Measurements from ENCODE around the gene WBP2NL.

Gene WBP2NL

DNA sequence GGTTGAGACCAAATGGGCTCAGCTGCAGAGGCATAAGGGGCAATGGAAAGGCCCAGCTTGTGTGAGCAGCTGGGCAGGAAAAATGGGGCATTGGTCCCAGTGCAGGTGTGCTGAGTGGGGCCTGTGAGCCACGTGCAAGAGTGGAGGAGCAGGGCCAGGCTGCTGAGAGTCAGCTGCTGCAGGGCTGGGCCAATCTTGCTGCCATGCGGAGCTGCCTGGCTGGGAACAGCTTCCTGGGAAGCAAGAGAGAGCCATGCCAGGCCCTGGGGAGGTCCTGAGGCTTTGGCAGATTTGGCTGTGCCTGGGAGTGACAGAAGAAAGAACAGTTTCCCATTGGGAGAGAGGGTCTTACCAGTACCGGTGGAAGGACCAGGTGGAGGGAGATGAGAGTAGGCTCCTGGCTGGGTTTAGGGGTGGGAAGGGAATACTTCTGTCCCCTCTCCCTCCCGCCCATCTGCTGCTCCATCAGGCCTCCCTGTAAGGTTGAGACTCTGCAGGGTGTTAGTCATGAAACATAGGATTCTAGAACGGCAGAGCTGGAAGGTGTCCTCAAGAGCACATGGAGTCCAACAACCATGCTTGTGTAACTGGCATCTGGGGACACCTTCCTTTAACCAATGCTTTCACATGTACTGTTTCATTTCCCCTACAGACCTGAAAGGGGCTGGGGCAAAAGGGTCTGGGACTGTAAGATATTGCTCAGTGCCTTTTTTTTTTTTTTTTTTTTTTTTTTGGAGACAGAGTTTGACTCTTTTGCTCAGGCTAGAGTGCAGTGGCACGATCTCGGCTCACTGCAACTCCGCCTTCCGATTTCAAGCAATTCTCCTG, 19.0 kb upstream of the WBP2NL start:
- no peak for TF ChIP-seq TAF1 (IDR thresholded peaks at IDR 0.05; ENCODE audit: borderline replicate concordance, insufficient read depth, low read length)
- no peak for TF ChIP-seq FOXP2 (optimal IDR thresholded peaks at IDR 0.05; ENCODE audit: borderline replicate concordance, extremely low read depth, extremely low read length, insufficient read depth)
- TF ChIP-seq, protein P1, sequence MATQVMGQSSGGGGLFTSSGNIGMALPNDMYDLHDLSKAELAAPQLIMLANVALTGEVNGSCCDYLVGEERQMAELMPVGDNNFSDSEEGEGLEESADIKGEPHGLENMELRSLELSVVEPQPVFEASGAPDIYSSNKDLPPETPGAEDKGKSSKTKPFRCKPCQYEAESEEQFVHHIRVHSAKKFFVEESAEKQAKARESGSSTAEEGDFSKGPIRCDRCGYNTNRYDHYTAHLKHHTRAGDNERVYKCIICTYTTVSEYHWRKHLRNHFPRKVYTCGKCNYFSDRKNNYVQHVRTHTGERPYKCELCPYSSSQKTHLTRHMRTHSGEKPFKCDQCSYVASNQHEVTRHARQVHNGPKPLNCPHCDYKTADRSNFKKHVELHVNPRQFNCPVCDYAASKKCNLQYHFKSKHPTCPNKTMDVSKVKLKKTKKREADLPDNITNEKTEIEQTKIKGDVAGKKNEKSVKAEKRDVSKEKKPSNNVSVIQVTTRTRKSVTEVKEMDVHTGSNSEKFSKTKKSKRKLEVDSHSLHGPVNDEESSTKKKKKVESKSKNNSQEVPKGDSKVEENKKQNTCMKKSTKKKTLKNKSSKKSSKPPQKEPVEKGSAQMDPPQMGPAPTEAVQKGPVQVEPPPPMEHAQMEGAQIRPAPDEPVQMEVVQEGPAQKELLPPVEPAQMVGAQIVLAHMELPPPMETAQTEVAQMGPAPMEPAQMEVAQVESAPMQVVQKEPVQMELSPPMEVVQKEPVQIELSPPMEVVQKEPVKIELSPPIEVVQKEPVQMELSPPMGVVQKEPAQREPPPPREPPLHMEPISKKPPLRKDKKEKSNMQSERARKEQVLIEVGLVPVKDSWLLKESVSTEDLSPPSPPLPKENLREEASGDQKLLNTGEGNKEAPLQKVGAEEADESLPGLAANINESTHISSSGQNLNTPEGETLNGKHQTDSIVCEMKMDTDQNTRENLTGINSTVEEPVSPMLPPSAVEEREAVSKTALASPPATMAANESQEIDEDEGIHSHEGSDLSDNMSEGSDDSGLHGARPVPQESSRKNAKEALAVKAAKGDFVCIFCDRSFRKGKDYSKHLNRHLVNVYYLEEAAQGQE (IDR thresholded peaks at IDR 0.05; ENCODE audit: insufficient read depth in 1 of 2, low read depth in 2 of 2, low read length in 2 of 2), result no peak
- no peak for TF ChIP-seq SIN3A (IDR thresholded peaks at IDR 0.05; ENCODE audit: borderline replicate concordance, insufficient read depth, low read length)
- no peak for TF ChIP-seq POLR2AphosphoS5 (IDR thresholded peaks at IDR 0.05; ENCODE audit: low read depth, low read length)

DNA sequence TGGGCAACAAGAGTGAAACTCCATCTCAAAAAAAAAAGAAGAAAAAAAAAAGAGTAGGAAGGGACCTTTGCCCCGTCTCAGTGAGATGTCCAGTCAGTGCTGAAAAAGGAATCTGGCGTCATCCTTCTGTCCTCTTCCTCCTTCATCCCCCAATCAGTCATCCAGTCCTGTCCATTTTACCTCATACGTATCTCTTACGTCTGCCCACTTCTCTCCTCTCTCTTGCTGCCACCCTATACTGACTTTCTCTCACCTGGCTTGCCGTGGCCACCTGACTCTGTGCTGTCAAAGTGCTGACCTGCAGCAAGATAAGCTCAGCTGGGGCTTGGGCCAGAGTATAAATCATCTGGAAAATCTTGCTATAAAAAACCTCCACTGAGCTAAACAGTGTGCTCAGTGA, 15.7 kb upstream of the WBP2NL start:
- TF ChIP-seq SIN3A (IDR thresholded peaks at IDR 0.05; ENCODE audit: borderline replicate concordance, insufficient read depth, low read length) (no peak), TAF1 (IDR thresholded peaks at IDR 0.05; ENCODE audit: borderline replicate concordance, insufficient read depth, low read length) (no peak), FOXP2 (optimal IDR thresholded peaks at IDR 0.05; ENCODE audit: borderline replicate concordance, extremely low read depth, extremely low read length, insufficient read depth) (no peak), POLR2AphosphoS5 (IDR thresholded peaks at IDR 0.05; ENCODE audit: low read depth, low read length) (no peak)
- TF ChIP-seq, protein P1 (IDR thresholded peaks at IDR 0.05; ENCODE audit: insufficient read depth in 1 of 2, low read depth in 2 of 2, low read length in 2 of 2), result no peak

DNA sequence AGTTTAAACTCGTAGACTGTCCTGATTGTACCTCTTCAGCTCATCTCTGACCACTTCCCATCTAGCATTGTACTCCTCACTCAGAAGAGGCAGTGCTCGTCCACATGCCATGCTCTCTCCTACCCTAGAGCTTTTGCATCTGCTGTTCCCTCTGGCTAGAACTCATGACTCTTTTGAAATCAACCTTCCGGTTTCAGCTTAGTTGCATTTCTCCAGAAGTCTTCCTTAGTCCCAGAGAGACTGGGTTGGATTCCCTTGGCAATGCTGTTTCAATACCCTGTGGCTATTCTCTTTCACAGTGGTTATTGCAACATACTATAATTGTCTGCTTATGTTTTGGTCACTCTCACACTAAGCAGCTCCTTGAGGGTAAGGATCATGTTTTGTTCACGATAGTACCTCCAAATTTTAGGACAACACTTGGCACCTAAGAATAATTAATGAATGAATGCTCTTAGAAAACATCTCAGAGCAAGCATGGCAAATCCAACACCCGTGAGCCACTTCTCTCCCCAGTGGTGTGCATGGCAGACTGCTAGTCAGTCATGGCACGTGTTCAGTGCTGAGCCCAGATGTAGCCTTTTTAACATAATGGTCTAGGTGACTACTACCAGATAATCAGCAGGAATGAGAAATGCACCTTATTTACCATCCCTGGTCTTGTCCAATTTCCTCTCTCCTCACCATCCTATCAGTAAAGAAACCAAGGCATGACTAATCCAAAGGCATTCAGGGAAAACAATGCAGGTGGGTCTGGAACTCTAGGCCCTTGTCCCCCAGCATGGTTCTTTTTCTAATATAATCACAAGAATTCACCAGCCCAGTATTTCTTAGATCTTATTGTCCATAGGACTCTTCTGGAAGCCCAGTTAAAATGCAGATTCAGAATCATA, 14.8 kb upstream of the WBP2NL start:
- TF ChIP-seq TAF1 (IDR thresholded peaks at IDR 0.05; ENCODE audit: borderline replicate concordance, insufficient read depth, low read length) (no peak), SIN3A (IDR thresholded peaks at IDR 0.05; ENCODE audit: borderline replicate concordance, insufficient read depth, low read length) (no peak), FOXP2 (optimal IDR thresholded peaks at IDR 0.05; ENCODE audit: borderline replicate concordance, extremely low read depth, extremely low read length, insufficient read depth) (no peak), POLR2AphosphoS5 (IDR thresholded peaks at IDR 0.05; ENCODE audit: low read depth, low read length) (no peak)
- TF ChIP-seq, protein P1 (IDR thresholded peaks at IDR 0.05; ENCODE audit: insufficient read depth in 1 of 2, low read depth in 2 of 2, low read length in 2 of 2), result no peak

DNA sequence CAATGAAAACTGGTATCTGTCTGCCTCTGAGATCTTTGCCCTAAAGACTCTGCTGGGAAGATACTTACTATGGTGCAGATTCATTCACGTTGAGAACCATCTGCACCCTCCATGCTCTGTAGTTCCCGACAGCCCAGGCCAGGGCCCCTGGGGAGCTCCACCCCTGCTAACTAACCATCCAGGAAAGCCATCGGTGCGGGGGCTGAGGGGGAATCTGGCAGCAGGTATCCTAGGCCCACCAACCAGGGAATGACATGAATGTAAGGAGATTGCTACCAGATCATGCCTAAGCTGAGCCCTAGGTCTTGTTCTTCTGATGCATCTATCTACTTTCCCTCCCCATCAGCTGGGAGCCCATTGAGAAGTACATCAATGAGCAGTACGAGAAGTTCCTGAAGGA, 11.3 kb upstream of the WBP2NL start:
- TF ChIP-seq TAF1 (IDR thresholded peaks at IDR 0.05; ENCODE audit: borderline replicate concordance, insufficient read depth, low read length), result no peak
- TF ChIP-seq FOXP2 (optimal IDR thresholded peaks at IDR 0.05; ENCODE audit: borderline replicate concordance, extremely low read depth, extremely low read length, insufficient read depth), result no peak
- TF ChIP-seq, protein P1 (IDR thresholded peaks at IDR 0.05; ENCODE audit: insufficient read depth in 1 of 2, low read depth in 2 of 2, low read length in 2 of 2), result no peak
- no peak for TF ChIP-seq POLR2AphosphoS5 (IDR thresholded peaks at IDR 0.05; ENCODE audit: low read depth, low read length)
- no peak for TF ChIP-seq SIN3A (IDR thresholded peaks at IDR 0.05; ENCODE audit: borderline replicate concordance, insufficient read depth, low read length)

All from PFSK-1 (cell line).